ENCODE data around the gene ZMYND8.
"Not testable (repeated sequence)": the region's sequence is repeated elsewhere in the genome, so short reads cannot be mapped to it uniquely, and the experiment has no call there.

The ZMYND8 gene

DNA sequence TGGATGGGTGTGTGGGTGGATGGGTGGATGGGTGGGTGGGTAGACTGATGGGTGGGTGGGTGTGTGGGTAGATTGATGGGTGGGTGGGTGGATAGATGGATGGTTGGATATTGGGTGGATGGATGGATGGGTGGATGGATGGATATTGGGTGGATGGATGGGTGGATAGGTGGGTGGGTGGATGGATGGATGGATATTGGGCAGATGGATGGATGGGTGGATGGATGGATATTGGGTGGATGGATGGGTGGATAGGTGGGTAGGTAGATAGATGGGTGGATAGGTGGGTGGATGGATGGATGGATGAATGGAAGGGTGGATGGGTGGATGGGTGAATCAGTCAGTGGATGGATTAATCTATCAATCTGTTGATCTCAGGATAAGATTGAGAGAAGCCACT is 177.2 kb downstream of the ZMYND8 start:
- no peak for ATAC-seq (ENCODE audit: insufficient read depth, low read depth)
- H3K27me3 ChIP-seq (ENCODE audit: insufficient read depth, low read length, poor library complexity) = peaks cover 6% of the 10 kb centered on the region
- H2AFZ ChIP-seq (ENCODE audit: low read depth, low read length) = no peak overlapping the region
- no peaks in the 10 kb centered on the region for H3K36me3 ChIP-seq (ENCODE audit: insufficient read depth, low read length)
- no peak overlapping the region for H3K27ac ChIP-seq (ENCODE audit: low read length)
- H4K20me1 ChIP-seq (ENCODE audit: insufficient read depth, low read length) = no peaks in the 10 kb centered on the region
- TF ChIP-seq, protein P1, sequence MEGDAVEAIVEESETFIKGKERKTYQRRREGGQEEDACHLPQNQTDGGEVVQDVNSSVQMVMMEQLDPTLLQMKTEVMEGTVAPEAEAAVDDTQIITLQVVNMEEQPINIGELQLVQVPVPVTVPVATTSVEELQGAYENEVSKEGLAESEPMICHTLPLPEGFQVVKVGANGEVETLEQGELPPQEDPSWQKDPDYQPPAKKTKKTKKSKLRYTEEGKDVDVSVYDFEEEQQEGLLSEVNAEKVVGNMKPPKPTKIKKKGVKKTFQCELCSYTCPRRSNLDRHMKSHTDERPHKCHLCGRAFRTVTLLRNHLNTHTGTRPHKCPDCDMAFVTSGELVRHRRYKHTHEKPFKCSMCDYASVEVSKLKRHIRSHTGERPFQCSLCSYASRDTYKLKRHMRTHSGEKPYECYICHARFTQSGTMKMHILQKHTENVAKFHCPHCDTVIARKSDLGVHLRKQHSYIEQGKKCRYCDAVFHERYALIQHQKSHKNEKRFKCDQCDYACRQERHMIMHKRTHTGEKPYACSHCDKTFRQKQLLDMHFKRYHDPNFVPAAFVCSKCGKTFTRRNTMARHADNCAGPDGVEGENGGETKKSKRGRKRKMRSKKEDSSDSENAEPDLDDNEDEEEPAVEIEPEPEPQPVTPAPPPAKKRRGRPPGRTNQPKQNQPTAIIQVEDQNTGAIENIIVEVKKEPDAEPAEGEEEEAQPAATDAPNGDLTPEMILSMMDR (IDR thresholded peaks at IDR 0.05; ENCODE audit: borderline replicate concordance, extremely low read depth, low read length, poor library complexity, severe bottlenecking) = no peak
- TF ChIP-seq EZH2 (IDR thresholded peaks at IDR 0.05; ENCODE audit: borderline replicate concordance, low read depth, low read length, severe bottlenecking) = no peak
- no peak for DNase-seq
- no peaks in the 10 kb centered on the region for H3K79me2 ChIP-seq (ENCODE audit: insufficient read depth, low read length)
- no peaks in the 10 kb centered on the region for H3K4me1 ChIP-seq (ENCODE audit: insufficient read depth, low read length)
- H3K9me3 ChIP-seq (ENCODE audit: insufficient read depth, low read length, severe bottlenecking) = no peaks in the 10 kb centered on the region
- no peak overlapping the region for H3K4me3 ChIP-seq (ENCODE audit: low read depth in 1 of 2, low read length in 2 of 2)
- H3K9ac ChIP-seq (ENCODE audit: low read depth, low read length) = no peak overlapping the region
- no peak overlapping the region for H3K4me2 ChIP-seq (ENCODE audit: insufficient read depth, low read length)

DNA sequence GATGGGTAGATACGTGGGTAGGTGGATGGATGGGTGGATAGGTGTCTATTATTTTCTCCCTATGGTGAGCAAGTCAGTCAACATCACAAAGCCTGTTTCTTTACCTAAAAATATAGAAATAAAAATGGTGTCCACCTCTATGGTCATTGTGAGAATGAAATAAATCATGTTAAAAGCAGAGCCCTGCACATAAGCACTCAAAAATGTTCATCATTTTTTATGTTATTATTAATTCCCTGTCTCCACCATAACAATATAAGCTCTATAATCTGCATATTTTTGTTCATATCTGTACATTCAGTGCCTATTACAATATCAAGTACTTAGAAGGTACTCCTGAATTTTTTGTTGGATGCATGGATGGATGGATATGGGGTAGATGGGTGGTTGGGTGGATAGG is 177.6 kb downstream of the ZMYND8 start:
- ATAC-seq (ENCODE audit: insufficient read depth, low read depth) (no peak), DNase-seq (no peak)
- Histone ChIP-seq H3K4me2 (ENCODE audit: insufficient read depth, low read length) (no peak overlapping the region), H2AFZ (ENCODE audit: low read depth, low read length) (no peak overlapping the region), H3K4me3 (ENCODE audit: low read depth in 1 of 2, low read length in 2 of 2) (no peak overlapping the region), H3K4me1 (ENCODE audit: insufficient read depth, low read length) (no peaks in the 10 kb centered on the region), H3K27ac (ENCODE audit: low read length) (no peak overlapping the region), H4K20me1 (ENCODE audit: insufficient read depth, low read length) (no peaks in the 10 kb centered on the region), H3K9ac (ENCODE audit: low read depth, low read length) (no peak overlapping the region), H3K9me3 (ENCODE audit: insufficient read depth, low read length, severe bottlenecking) (no peaks in the 10 kb centered on the region), H3K36me3 (ENCODE audit: insufficient read depth, low read length) (no peaks in the 10 kb centered on the region), H3K27me3 (ENCODE audit: insufficient read depth, low read length, poor library complexity) (peaks cover 3% of the 10 kb centered on the region), H3K79me2 (ENCODE audit: insufficient read depth, low read length) (no peaks in the 10 kb centered on the region)
- no peak for TF ChIP-seq EZH2 (IDR thresholded peaks at IDR 0.05; ENCODE audit: borderline replicate concordance, low read depth, low read length, severe bottlenecking)
- TF ChIP-seq, protein P1 (IDR thresholded peaks at IDR 0.05; ENCODE audit: borderline replicate concordance, extremely low read depth, low read length, poor library complexity, severe bottlenecking) = no peak

DNA sequence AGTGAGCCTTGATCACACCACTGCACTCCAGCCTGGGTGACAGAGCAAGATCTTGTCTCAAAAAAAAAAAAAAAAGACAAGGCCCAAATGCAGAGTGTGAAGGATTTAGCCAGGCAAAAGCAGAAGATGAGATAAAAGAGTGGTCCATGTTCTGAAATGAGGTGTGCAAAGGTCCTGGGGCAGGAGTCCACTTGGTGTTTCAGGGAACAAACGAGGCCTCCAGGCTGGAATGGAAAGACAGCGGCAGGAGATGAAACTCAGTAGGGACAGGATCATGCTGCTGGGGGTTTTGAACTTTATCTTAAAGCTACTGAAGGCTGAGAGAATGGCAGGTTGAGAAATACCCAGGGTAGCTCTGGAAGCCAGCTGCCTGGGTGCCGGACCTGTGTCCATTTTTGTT is 178.2 kb downstream of the ZMYND8 start:
- H3K27ac ChIP-seq (ENCODE audit: low read length) = no peak overlapping the region
- H4K20me1 ChIP-seq (ENCODE audit: insufficient read depth, low read length) = no peaks in the 10 kb centered on the region
- ATAC-seq (ENCODE audit: insufficient read depth, low read depth) = no peak
- H3K27me3 ChIP-seq (ENCODE audit: insufficient read depth, low read length, poor library complexity) = peaks cover 3% of the 10 kb centered on the region
- DNase-seq = no peak
- H3K79me2 ChIP-seq (ENCODE audit: insufficient read depth, low read length) = no peaks in the 10 kb centered on the region
- no peak for TF ChIP-seq EZH2 (IDR thresholded peaks at IDR 0.05; ENCODE audit: borderline replicate concordance, low read depth, low read length, severe bottlenecking)
- TF ChIP-seq, protein P1 (IDR thresholded peaks at IDR 0.05; ENCODE audit: borderline replicate concordance, extremely low read depth, low read length, poor library complexity, severe bottlenecking) = no peak
- H3K4me3 ChIP-seq (ENCODE audit: low read depth in 1 of 2, low read length in 2 of 2) = no peak overlapping the region
- no peak overlapping the region for H3K4me2 ChIP-seq (ENCODE audit: insufficient read depth, low read length)
- H3K9ac ChIP-seq (ENCODE audit: low read depth, low read length) = no peak overlapping the region
- no peak overlapping the region for H2AFZ ChIP-seq (ENCODE audit: low read depth, low read length)
- no peaks in the 10 kb centered on the region for H3K9me3 ChIP-seq (ENCODE audit: insufficient read depth, low read length, severe bottlenecking)
- no peaks in the 10 kb centered on the region for H3K36me3 ChIP-seq (ENCODE audit: insufficient read depth, low read length)
- H3K4me1 ChIP-seq (ENCODE audit: insufficient read depth, low read length) = no peaks in the 10 kb centered on the region

DNA sequence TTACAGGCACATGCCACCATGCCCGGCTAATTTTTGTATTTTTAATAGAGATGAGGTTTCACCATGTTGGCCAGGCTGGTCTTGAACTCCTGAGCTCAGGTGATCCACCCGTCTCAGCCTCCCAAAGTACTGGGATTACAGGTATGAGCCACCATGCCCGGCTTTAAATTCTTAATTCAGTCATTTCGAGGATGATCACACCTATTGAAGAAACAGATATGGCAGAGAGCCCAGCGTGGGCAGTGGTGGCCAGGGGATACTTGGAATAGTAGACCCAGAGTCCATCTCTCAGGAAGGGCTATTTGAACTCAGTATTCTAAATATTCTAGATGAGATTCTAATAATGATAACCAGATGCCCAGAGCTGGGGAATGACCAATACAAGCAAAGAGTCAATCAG is 180.3 kb downstream of the ZMYND8 start:
- not testable (repeated sequence) for H3K4me2 ChIP-seq (ENCODE audit: insufficient read depth, low read length); H3K4me1 ChIP-seq (ENCODE audit: insufficient read depth, low read length); H4K20me1 ChIP-seq (ENCODE audit: insufficient read depth, low read length); H3K79me2 ChIP-seq (ENCODE audit: insufficient read depth, low read length); H3K4me3 ChIP-seq (ENCODE audit: low read depth in 1 of 2, low read length in 2 of 2); H3K27me3 ChIP-seq (ENCODE audit: insufficient read depth, low read length, poor library complexity); H3K9me3 ChIP-seq (ENCODE audit: insufficient read depth, low read length, severe bottlenecking); ATAC-seq (ENCODE audit: insufficient read depth, low read depth); H3K27ac ChIP-seq (ENCODE audit: low read length); DNase-seq; H3K9ac ChIP-seq (ENCODE audit: low read depth, low read length); H2AFZ ChIP-seq (ENCODE audit: low read depth, low read length); H3K36me3 ChIP-seq (ENCODE audit: insufficient read depth, low read length)

Measured in DND-41 (cell line).